Amygdala (tissue), 56 donors: ENCODE results near the gene FRMD5.

Source experiments
- DNase-seq, 56 donors: peaks; one replicate each; lab custom pipeline; 2025; lab: John Stamatoyannopoulos, UW

FRMD5 gene

GRCh38 chr15:44173813-44174212 is 21.3 kb downstream of the FRMD5 start:
- no peak for DNase-seq

GRCh38 chr15:44163370-44163769 is 31.7 kb downstream of the FRMD5 start:
- DNase-seq = no peak

- DNase-seq = no peak
These were observed 34.3 kb downstream of the FRMD5 start for GRCh38 chr15:44160796-44161195.

- no peak for DNase-seq
These were observed 35.6 kb downstream of the FRMD5 start for GRCh38 chr15:44159492-44159891.

- DNase-seq = no peak
These were observed 37.0 kb downstream of the FRMD5 start for GRCh38 chr15:44158111-44158510.

- DNase-seq = no peak
These were observed 37.4 kb downstream of the FRMD5 start for GRCh38 chr15:44157679-44158078.

- DNase-seq = no peak
These were observed 41.7 kb downstream of the FRMD5 start for GRCh38 chr15:44153352-44153751.

- DNase-seq = no peak
These were observed 45.8 kb downstream of the FRMD5 start for GRCh38 chr15:44149224-44149623.

GRCh38 chr15:44148580-44148979 is 46.5 kb downstream of the FRMD5 start:
- no peak for DNase-seq

GRCh38 chr15:44147636-44148035 is 47.4 kb downstream of the FRMD5 start:
- DNase-seq = no peak

GRCh38 chr15:44145495-44145894 is 49.6 kb downstream of the FRMD5 start:
- no peak for DNase-seq

- no peak for DNase-seq
These were observed 50.1 kb downstream of the FRMD5 start for GRCh38 chr15:44144992-44145391.

GRCh38 chr15:44144184-44144583 is 50.9 kb downstream of the FRMD5 start:
- no peak for DNase-seq

- no peak for DNase-seq
These were observed 57.3 kb downstream of the FRMD5 start for GRCh38 chr15:44137750-44138149.

- DNase-seq = no peak
These were observed 58.0 kb downstream of the FRMD5 start for GRCh38 chr15:44136991-44137477.

- DNase-seq = no peak
These were observed 63.0 kb downstream of the FRMD5 start for GRCh38 chr15:44132057-44132456.

- DNase-seq = no peak
These were observed 64.3 kb downstream of the FRMD5 start for GRCh38 chr15:44130778-44131177.

- no peak for DNase-seq
These were observed 65.2 kb downstream of the FRMD5 start for GRCh38 chr15:44129911-44130310.

GRCh38 chr15:44128443-44128842 is 66.6 kb downstream of the FRMD5 start:
- no peak for DNase-seq

- no peak for DNase-seq
These were observed 69.2 kb downstream of the FRMD5 start for GRCh38 chr15:44125879-44126278.

- peak in 48 of 56 donors; percentile 2 to 92 (median 48) for DNase-seq
These were observed 92.3 kb downstream of the FRMD5 start for GRCh38 chr15:44102675-44103254.

- no peak for DNase-seq
These were observed 93.1 kb downstream of the FRMD5 start for GRCh38 chr15:44101944-44102343.

- DNase-seq = no peak
These were observed 93.8 kb downstream of the FRMD5 start for GRCh38 chr15:44101286-44101685.
